Right forelimb (tissue), 1 donor: ENCODE data around the gene GUCA1A.
"Not testable (repeated sequence)": the region's sequence is repeated elsewhere in the genome, so short reads cannot be mapped to it uniquely, and the experiment has no call there.

Source experiments
- DNase-seq: peaks from one replicate; pipeline ENCODE4 v3.0.0-alpha.2; 2018

The GUCA1A gene

DNA sequence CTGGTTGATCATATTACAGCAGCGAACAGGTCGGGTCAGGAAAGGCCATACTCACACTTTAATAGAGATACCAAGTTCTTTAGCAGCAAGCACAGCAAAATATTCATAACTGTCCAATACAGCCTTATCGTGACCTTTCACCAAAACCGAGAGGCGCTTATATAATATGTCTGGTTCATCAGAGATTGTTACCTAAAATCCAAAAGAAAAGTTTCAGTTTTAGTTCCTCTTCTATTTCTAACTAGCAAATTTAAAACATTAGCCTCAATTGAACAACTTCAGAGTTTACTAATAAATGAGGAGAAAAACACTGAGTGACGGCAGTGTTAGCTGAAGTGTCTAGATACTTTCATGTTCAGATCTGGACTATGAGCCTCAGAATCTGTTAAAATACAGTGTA lies 38.6 kb downstream of the GUCA1A start:
- no peak for DNase-seq

DNA sequence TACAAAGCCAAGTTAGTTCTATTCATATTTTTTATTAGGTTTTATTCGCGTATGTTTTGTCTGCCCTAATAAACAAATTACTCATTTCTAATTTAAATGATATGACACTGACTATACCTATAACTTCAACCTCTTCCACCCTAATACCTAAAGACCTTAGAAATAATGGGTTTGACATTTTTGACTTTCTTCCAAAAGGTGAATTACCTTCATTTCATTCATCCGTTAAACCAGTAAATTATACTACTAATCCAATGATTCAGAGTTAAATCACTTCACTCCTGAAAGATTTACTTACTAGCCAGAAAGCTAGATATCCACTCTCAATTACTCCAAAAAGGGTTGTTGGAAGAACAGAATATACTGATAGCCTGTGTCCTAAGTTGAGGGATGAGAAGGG lies 39.3 kb downstream of the GUCA1A start:
- DNase-seq = no peak

DNA sequence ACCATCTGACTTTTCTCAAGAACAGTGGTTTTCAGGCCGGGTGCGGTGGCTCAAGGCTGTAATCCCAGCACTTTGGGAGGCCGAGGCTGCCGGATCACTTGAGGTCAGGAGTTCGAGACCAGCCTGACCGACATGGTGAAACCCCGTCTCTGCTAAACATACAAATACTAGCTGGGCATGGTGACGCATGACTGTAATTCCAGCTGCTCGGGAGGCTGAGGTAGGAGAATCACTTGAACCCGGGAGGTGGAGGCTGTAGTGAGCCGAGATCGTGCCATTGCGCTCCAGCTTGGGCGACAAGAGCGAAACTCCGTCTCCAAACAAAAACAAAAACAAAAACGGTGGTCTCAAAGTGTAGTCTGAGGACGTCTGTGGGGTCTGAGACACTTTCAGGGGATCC lies 43.3 kb downstream of the GUCA1A start:
- not testable (repeated sequence) for DNase-seq

GRCh38 chr6:42217157-42217518 lies 44.0 kb downstream of the GUCA1A start:
- no peak for DNase-seq

GRCh38 chr6:42217519-42218367 lies 44.6 kb downstream of the GUCA1A start, which contains the start of gene MRPS10:
Gene MRPS10 (minus strand): TSS chr6:42217861. CDS start chr6:42217849, 12 bp downstream.
- DNase-seq = peak; percentile 93

- no peak for DNase-seq
These were observed 47.6 kb downstream of the GUCA1A start for GRCh38 chr6:42220807-42221206.

- no peak for DNase-seq
These were observed 48.4 kb downstream of the GUCA1A start for GRCh38 chr6:42221546-42221945.

- DNase-seq = no peak
These were observed 49.3 kb downstream of the GUCA1A start for GRCh38 chr6:42222448-42222847.

GRCh38 chr6:42224222-42225028 lies 51.3 kb downstream of the GUCA1A start:
- DNase-seq = no peak

- no peak for DNase-seq
These were observed 51.8 kb downstream of the GUCA1A start for GRCh38 chr6:42225029-42225339.

DNA sequence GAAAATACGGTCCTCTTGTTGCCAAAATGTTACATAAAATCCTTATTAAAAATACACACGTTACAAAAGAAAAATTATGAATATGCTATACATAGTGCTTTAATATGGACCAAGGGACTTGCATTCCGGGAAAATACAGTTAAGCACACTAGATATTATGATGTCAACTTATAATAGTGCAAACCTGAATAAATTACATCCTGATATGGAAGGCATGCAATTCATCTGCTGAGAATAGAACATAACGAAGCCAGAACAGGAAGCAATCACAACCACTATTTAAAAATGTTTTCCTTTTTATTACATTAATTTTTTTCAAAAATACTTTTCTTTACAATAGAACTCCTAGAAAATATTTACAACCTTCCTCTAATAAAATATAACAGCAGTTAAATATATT lies 52.3 kb downstream of the GUCA1A start:
- no peak for DNase-seq

DNA sequence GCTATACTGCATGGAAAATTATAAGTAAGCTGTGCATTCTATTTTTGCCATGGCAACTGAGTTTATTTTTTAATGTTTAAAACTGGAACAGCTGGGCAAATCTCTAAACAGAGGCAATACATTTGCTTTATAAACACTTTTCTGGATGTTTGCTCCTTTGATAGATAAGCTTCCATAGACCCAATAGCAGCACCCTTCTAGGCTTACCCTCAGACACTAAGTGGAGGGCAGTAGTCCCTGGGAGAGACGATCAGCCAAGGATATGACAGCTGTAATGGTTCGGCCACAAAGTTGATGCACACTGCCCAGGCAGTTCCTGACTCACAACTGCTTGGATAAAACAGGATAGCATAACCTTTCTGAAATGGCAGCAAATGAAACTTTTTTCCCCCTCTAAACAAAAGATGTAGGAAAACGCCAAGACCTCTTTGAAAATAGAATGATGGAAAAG lies 53.0 kb downstream of the GUCA1A start:
- no peak for DNase-seq

GRCh38 chr6:42226645-42227143 lies 53.5 kb downstream of the GUCA1A start:
- no peak for DNase-seq

DNA sequence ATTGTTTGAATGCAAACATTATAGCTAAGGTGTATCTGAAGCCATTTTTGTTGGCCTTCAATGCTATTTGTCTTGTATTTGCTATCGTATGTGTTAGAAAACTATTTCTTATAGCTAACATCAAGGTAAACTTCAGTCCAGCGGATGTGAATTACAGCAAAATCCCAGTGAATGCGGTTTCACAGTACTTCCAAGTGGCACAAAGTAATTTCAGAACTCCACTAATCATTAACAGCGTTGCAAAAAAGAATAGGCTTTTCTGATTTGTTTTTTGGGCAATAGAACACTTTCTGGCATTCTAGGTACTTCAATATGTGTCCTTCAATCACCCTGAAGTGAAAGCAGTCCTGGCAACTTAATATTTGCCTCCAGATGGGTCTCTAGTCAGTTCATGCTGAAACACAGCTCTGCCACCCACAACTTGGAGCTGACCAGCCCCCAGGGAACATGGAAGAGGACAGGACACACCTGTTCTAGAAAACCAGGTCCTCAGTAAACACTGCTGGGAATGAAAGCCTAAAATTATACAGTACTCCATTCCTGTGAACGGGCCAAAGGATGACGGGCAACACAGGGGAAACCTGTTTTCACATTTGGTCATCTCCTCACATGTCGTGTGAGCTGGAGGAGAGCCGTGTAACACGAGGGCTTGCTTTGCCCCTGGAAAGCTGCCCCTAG lies 54.1 kb downstream of the GUCA1A start:
- no peak for DNase-seq

- no peak for DNase-seq
These were observed 55.1 kb downstream of the GUCA1A start for GRCh38 chr6:42228305-42228704.
